Measurements from ENCODE around the gene CXCL17. TPM values are rescaled to one million over a fixed set of nuclear protein-coding genes. Genes with fewer than 3 reads are reported as not detected.

Gene CXCL17
- total RNA-seq, 4 donors from 2014 or later, result 0.69 TPM; not detected in 3

DNA sequence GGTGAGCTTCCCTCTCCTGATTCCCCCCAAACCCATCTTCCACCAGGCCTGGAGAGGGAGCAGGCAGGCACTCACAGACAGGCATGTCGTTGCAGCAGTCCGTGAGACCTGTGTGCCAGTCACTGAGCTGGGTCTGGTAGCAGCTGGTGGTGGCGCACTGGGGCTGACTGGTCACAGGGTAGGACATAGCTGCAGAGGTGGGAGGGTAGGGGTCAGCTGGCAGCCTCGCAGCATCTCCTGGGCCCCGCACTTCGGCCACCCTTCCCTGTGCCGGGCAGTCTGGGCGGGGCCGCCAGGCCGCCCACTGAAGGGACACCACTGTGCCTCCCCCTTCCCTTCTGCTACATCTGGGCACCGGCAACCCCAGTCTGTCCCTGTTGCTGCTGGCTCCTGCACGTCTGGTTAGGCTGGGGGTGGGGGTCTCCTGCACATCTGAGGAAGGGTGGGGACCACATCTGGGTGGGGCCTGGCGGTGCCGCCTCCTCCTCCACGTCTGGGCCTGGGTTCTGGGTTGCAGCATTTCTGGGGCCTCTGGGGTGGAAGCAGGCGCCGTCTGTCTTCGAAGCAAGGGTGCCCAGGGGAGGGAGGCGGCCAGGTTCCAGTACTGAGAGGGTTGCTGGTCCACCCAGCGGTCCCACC lies 53.8 kb downstream of the CXCL17 start:
- WGBS, 2 donors, result 53 to 72% methylated on average over 3 to 20 of the region's 20 CpGs
- TF ChIP-seq, protein P1, sequence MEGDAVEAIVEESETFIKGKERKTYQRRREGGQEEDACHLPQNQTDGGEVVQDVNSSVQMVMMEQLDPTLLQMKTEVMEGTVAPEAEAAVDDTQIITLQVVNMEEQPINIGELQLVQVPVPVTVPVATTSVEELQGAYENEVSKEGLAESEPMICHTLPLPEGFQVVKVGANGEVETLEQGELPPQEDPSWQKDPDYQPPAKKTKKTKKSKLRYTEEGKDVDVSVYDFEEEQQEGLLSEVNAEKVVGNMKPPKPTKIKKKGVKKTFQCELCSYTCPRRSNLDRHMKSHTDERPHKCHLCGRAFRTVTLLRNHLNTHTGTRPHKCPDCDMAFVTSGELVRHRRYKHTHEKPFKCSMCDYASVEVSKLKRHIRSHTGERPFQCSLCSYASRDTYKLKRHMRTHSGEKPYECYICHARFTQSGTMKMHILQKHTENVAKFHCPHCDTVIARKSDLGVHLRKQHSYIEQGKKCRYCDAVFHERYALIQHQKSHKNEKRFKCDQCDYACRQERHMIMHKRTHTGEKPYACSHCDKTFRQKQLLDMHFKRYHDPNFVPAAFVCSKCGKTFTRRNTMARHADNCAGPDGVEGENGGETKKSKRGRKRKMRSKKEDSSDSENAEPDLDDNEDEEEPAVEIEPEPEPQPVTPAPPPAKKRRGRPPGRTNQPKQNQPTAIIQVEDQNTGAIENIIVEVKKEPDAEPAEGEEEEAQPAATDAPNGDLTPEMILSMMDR (IDR thresholded peaks at IDR 0.05), result no peak
- TF ChIP-seq POLR2A (IDR thresholded peaks at IDR 0.05), result no peak
- intact Hi-C loops (cut with DNase I; ENCODE audit: low total_unique reads), result no loop called here
- no peak overlapping the region for H3K4me3 ChIP-seq (ENCODE audit: low read depth, poor library complexity, severe bottlenecking)
- DNase-seq (ENCODE audit: low spot score in 2 of 2), result no peak

DNA sequence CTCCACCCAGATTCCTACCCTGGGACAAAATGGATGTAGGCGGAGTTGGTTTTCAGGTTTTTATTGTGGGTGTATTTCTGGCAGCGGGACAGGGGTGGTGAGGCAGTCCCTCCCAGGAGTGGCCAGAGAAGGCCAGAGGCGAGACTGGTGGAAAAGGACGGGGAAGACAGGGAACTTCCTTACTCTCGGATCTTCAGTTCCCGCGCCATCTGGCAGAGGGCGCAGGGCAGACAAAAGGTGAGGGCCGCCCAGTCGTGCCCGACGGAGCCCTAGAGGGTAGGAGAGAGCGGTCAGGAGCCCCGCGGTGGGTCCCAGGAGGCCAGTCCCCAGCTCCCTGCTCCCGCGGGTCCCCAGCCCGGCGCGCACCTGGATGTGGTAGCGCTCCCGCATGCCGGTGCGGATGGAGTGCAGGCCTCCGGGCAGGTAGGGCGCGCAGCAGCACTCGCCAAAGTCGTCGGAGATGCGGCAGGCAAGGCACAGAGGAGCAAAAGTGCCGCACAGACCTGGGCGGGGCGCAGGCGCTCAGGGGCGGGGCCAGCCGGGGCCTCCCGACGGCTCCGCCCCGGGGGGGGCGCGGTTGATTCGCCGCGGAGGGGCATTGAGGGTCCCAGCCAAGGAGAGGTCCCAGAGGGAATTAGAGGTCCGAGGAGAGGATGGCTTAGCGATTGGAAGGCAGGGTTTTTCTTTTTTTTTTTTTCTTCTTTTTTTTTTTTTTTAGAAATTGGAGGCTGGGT lies 55.6 kb downstream of the CXCL17 start:
- 2 to 3% methylated on average over 24 to 48 of the region's 48 CpGs for WGBS, 2 donors
- H3K4me3 ChIP-seq (ENCODE audit: low read depth, poor library complexity, severe bottlenecking), result peak overlapping the region; percentile 22
- DNase-seq (ENCODE audit: low spot score in 2 of 2), result peak; percentile 43 to 91
- intact Hi-C loops (cut with DNase I; ENCODE audit: low total_unique reads), result no loop called here
- TF ChIP-seq, protein P1 (IDR thresholded peaks at IDR 0.05), result no peak
- TF ChIP-seq POLR2A (IDR thresholded peaks at IDR 0.05), result no peak

DNA sequence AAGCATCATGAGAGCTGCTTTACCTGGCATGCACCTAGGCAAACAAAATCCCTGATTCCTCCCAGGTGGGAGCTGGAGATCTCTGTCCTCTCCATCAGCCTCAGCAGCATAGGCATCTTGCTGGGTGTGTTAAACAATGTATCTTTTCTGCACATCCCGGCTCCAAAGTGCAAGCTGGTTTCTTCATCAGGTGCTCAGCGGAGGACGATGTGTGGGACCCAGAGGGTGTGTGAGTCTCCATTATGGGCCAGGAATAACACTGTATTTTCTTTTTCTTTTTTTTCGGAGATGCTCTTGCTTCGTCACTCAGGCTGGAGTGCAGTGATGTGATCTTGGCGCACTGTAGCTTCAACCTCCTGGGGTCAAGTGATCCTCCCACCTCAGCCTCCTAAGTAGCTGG lies 62.6 kb downstream of the CXCL17 start:
- WGBS, 2 donors, result 72 to 78% methylated on average over 6 of the region's 6 CpGs
- DNase-seq (ENCODE audit: low spot score in 2 of 2), result no peak
- TF ChIP-seq POLR2A (IDR thresholded peaks at IDR 0.05), result no peak
- TF ChIP-seq, protein P1 (IDR thresholded peaks at IDR 0.05), result no peak
- H3K4me3 ChIP-seq (ENCODE audit: low read depth, poor library complexity, severe bottlenecking), result no peak overlapping the region
- intact Hi-C loops (cut with DNase I; ENCODE audit: low total_unique reads), result no loop called here

Other genes with a start within 250 kb of the CXCL17 start
- gene DEDD2, start 225.3 kb downstream of the CXCL17 start, total RNA-seq, result 100 to 1,000 TPM in 2 of 4 donors, 10 to 100 TPM in 2; 82.9 to 135 (median 93.5) TPM
- gene ZNF526, start 222.6 kb downstream of the CXCL17 start, total RNA-seq, result 10 to 100 TPM in 1 of 4 donors, 1 to 10 TPM in 3; 6.9 to 10.7 (median 8.6) TPM
- 10 to 100 TPM; 31.4 to 42.0 (median 34.1) TPM for gene GSK3A, start 200.3 kb downstream of the CXCL17 start, total RNA-seq
- gene ERF, start 187.8 kb downstream of the CXCL17 start, total RNA-seq, result 10 to 100 TPM; 29.9 to 44.0 (median 36.9) TPM
- 10 to 100 TPM; 57.8 to 90.0 (median 59.0) TPM for gene CIC, start 173.7 kb downstream of the CXCL17 start, total RNA-seq
- gene PRR19, start 140.8 kb downstream of the CXCL17 start, total RNA-seq, result under 1 TPM in 3 of 4 donors, not detected in 1; 0.23 to 0.30 (median 0.29) TPM
- gene PAFAH1B3, start 140.3 kb downstream of the CXCL17 start, total RNA-seq, result 10 to 100 TPM in 3 of 4 donors, 1 to 10 TPM in 1; 4.3 to 18.4 (median 14.0) TPM
- gene TMEM145, start 129.6 kb downstream of the CXCL17 start, total RNA-seq, result under 1 TPM in 1 of 4 donors, not detected in 3; 0.88 TPM
- 10 to 100 TPM in 3 of 4 donors, 1 to 10 TPM in 1; 6.1 to 14.1 (median 12.0) TPM for gene MEGF8, start 117.3 kb downstream of the CXCL17 start, total RNA-seq
- gene CNFN, start 52.6 kb downstream of the CXCL17 start, total RNA-seq, result 100 to 1,000 TPM; 359 to 606 (median 493) TPM
- gene LIPE, start 15.6 kb downstream of the CXCL17 start, total RNA-seq, result 10 to 100 TPM; 20.9 to 96.9 (median 55.9) TPM
- gene CEACAM1, start 85.5 kb upstream of the CXCL17 start, total RNA-seq, result 1 to 10 TPM; 1.2 to 4.6 (median 2.7) TPM
- gene CEACAM8, start 152.0 kb upstream of the CXCL17 start, total RNA-seq, result not detected